HUES48 (cell line): ENCODE results near the gene TIMM10.

Experiments
- H3K27ac ChIP-seq: one replicate; pipeline ENCODE4 v1.7.0; 2013; ENCODE audit warnings: low read depth, low read length, inconsistent platforms
- H3K27me3 ChIP-seq: 2 replicates; pipeline ENCODE4 v1.6.1; 2013; ENCODE audit warnings: mild to moderate bottlenecking, low read length; ENCODE audit not compliant: control insufficient read depth, insufficient read depth
- H3K36me3 ChIP-seq: 2 replicates; pipeline ENCODE4 v1.6.1; 2013; ENCODE audit warnings: low read length; ENCODE audit not compliant: control insufficient read depth, insufficient read depth
- H3K4me1 ChIP-seq: 2 replicates; pipeline ENCODE4 v1.6.1; 2013; ENCODE audit warnings: mild to moderate bottlenecking, low read length; ENCODE audit not compliant: control insufficient read depth, insufficient read depth
- H3K4me3 ChIP-seq: 2 replicates; pipeline ENCODE4 v1.5.1; 2013; ENCODE audit warnings: mild to moderate bottlenecking, low read depth, low read length
- H3K9ac ChIP-seq: 2 replicates; pipeline ENCODE4 v1.6.1; 2013; ENCODE audit warnings: mild to moderate bottlenecking, low read depth, low read length, moderate library complexity
- H3K9me3 ChIP-seq: 2 replicates; pipeline ENCODE4 v1.6.1; 2013; ENCODE audit warnings: low read length; ENCODE audit not compliant: control insufficient read depth, insufficient read depth

TIMM10 gene, protein sequence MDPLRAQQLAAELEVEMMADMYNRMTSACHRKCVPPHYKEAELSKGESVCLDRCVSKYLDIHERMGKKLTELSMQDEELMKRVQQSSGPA

DNA sequence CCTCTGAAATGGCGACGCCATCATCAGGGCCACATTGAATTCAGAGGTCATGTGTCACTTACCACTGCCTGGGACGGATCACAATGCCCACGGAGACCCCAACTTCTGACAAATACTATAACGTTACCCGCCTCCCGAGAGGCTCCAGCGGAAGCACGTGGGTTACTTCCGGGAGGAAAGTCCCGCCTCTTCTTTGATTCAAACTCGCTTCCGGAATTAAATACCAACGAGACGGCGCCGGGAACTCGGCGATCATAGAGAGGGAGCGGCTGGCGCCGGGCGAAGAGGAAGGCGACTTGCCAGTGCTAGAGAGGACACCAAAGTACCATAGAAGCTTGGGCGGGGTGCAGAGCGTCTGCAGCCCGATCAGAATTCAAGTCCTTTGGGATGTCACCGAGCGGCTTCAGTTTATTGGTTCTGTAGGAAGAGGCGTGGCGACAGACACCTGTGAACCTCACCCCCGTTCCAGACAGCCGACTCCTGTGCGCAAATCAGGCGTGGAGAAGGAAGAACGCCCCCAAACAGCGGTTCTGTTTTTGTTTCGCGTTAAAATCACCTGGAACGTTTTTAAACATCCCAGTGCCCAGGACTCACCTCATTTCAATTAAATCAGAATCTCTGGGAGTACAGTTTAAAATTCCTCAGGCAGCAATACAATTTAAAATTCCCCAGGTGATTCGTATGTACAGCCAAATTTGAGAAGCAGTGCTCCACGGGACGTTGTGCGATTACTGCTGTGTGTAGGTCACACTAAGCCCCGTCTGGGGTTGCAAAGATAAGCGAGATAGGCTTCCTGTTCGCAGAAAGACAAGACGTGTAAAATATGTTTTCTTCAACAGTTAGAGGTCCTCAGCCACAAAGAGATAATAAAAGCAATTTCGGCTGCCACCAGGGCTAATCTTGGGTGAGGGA, at the start of gene TIMM10:
Gene TIMM10, minus strand, starts transcription at position 159 of the 912 bp plus-strand sequence. CDS start 565 bp downstream, outside the sequence.
- Histone ChIP-seq H3K9me3 (no peaks in the 10 kb centered on the region), H3K4me3 (peak within 1 kb of the TSS; percentile 96), H3K27me3 (no peaks in the 10 kb centered on the region), H3K4me1 (peaks cover 18% of the 10 kb centered on the region), H3K36me3 (peaks cover 18% of the 10 kb centered on the region), H3K27ac (peak within 1 kb of the TSS; percentile 74), H3K9ac (peak within 1 kb of the TSS; percentile 85)

DNA sequence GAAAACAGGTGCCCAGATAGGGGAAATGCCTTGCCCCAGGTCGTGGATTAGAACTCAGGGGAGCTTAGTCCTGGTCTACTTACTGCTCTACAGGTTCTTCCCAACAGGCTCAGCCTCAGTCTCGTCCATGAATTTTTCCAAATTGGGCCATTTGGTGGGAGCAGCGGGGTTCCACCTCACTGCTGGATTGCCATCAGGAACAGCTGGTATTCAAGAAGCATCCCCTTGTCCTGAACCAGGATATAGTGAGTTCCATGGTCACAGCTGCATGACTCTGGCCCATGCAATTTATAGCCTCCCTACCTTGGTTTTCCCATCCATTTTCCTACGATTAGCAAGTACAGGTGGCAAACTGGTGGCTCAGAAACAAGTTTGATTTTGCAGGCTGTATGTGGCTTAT, 43.5 kb upstream of the TIMM10 start:
- Histone ChIP-seq H3K9ac (no peak overlapping the region), H3K36me3 (no peaks in the 10 kb centered on the region), H3K4me3 (no peak overlapping the region), H3K27ac (no peak overlapping the region), H3K9me3 (no peaks in the 10 kb centered on the region), H3K4me1 (peaks cover 19% of the 10 kb centered on the region), H3K27me3 (no peaks in the 10 kb centered on the region)

DNA sequence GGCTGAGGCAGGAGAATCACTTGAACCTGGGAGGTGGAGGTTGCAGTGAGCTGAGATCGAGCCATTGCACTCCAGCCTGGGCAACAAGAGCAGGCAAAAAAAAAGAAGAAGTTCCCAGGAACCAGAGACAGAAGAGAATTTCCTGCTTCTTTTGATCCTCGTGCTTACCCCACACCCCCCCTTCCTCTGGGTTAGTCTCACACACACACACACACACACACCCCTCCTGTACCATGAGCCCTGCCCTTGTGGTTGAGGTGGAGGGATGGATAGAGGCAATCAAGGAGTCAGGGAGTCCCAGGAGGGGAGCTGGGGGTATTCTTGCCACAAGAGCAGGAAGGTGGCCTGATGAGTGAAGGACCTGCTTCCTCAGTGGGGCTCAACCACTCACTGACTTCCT, 41.1 kb upstream of the TIMM10 start:
- H3K9me3 ChIP-seq: no peaks in the 10 kb centered on the region
- no peak overlapping the region for H3K9ac ChIP-seq
- peaks cover 3% of the 10 kb centered on the region; the same call in 1 of the 2 replicates for H3K27me3 ChIP-seq
- H3K4me1 ChIP-seq: peaks cover 24% of the 10 kb centered on the region
- no peak overlapping the region for H3K27ac ChIP-seq
- H3K36me3 ChIP-seq: no peaks in the 10 kb centered on the region
- no peak overlapping the region for H3K4me3 ChIP-seq

DNA sequence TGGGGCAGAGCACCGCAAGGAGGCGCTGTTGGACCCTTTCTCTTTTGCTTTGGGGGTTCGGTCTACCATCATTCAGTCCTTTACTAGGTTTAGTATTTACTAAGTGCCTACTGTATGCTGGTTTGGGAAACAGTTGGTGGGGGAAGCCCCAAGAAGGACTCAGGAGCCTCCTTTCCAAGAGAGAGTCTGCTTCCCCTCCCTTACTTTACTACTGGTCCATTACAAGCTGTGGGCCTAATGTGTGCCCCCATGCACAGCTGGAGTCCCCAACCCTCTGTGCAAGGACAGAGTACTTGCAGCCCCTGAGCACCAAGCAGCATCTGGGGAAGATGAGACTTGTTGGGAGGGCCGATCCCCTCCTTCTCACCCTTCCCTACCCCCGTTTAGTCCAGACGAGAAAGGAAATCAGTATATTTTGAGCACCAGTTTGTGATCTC, 37.8 kb upstream of the TIMM10 start:
- peaks cover 19% of the 10 kb centered on the region for H3K4me1 ChIP-seq
- H3K27me3 ChIP-seq: peaks cover 3% of the 10 kb centered on the region; the same call in 1 of the 2 replicates
- no peaks in the 10 kb centered on the region for H3K36me3 ChIP-seq
- no peaks in the 10 kb centered on the region for H3K9me3 ChIP-seq
- H3K4me3 ChIP-seq: peak overlapping the region; percentile 82
- H3K9ac ChIP-seq: peak overlapping the region; percentile 85; the same call in 1 of the 2 replicates
- H3K27ac ChIP-seq: peak overlapping the region; percentile 82

DNA sequence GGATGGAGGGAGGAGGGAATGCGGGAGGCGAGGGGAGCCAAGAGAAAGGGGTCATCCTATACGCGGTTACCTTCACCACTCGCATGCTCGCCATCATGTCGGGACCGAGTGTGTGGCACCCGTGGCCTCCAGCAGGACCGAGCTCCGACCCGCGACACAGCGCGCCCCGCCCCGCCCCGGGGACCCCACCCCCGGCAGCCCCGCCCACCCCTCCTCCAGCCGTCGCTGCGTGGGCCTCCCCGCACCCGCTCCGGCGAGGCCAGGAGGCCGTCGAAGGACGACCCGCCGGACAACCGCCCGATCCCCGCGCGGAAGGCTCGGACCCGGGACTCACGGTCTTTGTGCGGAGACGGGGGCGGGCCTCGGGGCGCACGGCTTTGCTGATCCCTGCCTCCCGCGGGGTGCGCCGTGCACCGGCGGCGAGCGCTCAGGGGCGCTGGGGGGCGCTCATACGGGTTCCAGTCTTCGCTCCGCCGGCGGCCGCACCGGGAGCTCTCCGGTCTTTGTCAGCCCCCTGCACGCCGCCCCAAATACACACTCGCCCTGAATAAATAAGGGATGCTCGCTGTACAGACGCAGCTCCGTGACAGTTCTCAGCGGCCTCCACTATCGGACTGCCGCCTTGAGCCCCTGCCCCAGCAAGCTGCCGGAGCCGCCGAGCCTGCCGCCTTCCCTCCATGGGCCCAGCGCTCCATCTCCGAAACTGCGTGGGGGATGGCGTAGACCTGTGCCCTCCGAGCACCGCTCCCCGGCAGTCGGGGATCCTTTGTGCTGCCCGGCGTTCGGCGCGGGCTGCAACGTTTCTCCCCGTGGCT, 37.2 kb upstream of the TIMM10 start, which contains the start of gene UBE2L6:
Gene UBE2L6, minus strand, starts transcription at position 158 of the 815 bp plus-strand sequence. Its CDS starts 61 bp downstream, at position 97.
- Histone ChIP-seq H3K4me3 (peak within 1 kb of the TSS; percentile 82), H3K9ac (peak within 1 kb of the TSS; percentile 85), H3K4me1 (peaks cover 19% of the 10 kb centered on the region), H3K27ac (peak within 1 kb of the TSS; percentile 82), H3K27me3 (peaks cover 3% of the 10 kb centered on the region; the same call in 1 of the 2 replicates), H3K36me3 (no peaks in the 10 kb centered on the region), H3K9me3 (no peaks in the 10 kb centered on the region)

DNA sequence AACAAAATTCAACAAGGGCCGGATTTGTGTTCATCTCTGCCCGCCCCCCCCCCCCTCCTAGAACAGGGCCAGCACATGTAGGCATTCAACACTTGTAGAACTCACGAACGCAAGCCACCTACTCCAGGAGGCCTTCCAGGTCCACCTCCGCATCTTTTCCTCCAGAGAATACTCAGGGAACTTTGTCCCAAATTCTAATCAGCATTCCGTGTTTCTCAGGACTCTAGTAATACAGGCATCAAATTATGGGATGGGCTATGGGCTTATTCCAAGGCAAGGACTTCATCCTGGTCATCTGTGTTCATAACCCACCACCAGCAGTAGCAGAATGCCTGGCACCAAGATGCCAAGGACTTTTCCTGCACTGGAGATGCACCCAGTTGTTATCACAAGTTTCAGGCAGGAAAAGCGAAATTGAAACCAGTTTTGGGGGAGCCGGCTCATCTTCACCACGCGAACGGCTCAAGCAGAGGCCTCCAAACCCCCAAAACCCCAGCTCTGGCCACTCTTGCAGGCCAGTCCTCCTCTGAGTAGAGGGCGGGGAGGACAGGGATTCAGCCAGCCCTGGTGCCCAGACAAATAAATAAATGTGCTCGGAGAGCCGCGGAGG, 36.5 kb upstream of the TIMM10 start:
- H3K36me3 ChIP-seq: no peaks in the 10 kb centered on the region
- no peaks in the 10 kb centered on the region for H3K9me3 ChIP-seq
- peaks cover 19% of the 10 kb centered on the region for H3K4me1 ChIP-seq
- peak overlapping the region; percentile 46 for H3K9ac ChIP-seq
- no peak overlapping the region for H3K27ac ChIP-seq
- H3K4me3 ChIP-seq: peak overlapping the region; percentile 82
- peaks cover 3% of the 10 kb centered on the region; the same call in 1 of the 2 replicates for H3K27me3 ChIP-seq

DNA sequence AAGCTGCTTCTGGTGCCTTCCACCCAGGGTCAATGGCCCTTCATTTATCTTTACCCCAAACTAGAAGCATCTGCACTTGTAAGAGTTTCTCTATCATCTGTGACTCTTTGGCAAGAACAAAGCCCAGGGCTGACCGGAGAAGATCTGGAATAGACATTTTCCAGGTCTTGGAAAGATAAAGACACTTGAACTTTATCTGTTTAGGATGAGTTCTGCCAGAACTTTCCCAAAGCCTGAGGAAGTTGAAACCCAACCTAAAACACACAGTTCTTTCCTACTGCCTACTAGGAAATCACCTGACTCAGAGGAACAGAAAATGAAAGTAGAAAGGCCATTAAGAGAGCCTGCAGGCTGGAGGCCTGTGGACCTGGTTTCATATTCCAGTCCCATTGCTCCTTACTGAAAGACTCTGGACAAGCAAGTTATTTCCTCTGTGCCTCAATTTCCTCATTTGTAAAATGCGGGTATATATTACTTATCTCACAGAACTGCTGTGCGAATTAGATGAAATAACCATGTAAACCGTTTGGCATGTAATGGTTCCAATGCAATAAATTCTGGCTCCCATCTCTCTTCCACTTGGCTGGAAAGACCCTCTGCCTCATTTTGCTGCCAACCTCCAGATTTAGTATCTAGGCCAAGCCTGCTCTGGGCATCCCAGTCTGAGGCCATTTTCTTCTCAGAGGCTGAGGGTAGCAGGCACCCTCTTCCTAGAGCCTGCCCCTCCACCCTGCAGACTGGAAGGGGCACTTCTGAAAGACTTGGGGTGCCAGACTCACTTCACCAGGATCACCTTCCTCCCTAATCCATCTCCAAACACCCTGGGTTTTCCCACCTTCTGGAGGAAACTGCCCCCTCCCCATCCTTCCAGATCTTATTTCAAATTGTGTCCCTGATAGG, 35.7 kb upstream of the TIMM10 start:
- Histone ChIP-seq H3K36me3 (no peaks in the 10 kb centered on the region), H3K27me3 (peaks cover 3% of the 10 kb centered on the region; the same call in 1 of the 2 replicates), H3K4me1 (peaks cover 19% of the 10 kb centered on the region), H3K4me3 (peak overlapping the region; percentile 17; the same call in 1 of the 2 replicates), H3K27ac (no peak overlapping the region), H3K9me3 (no peaks in the 10 kb centered on the region), H3K9ac (no peak overlapping the region)

DNA sequence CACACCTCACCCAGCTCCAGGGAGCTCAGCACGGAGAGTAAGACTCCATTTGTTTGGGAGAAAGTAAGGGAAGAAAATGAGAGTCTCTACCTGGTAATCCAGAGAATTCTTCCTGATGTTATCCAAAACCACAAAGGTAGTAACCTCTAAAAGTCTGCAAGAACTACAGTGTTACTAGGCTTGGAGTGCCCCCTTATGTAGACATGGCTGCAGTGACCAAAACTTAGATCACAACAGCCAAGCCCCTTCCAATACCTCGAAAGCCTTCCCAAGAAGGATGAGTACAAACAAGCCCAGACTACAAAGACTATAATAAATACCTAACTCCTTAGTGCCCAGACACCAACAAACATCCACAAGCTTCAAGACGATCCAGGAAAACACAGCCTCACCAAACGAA, 32.0 kb upstream of the TIMM10 start:
- Histone ChIP-seq H3K4me3 (no peak overlapping the region), H3K27ac (no peak overlapping the region), H3K4me1 (peaks cover 8% of the 10 kb centered on the region; the same call in 1 of the 2 replicates), H3K36me3 (peaks cover 14% of the 10 kb centered on the region), H3K27me3 (peaks cover 3% of the 10 kb centered on the region; the same call in 1 of the 2 replicates), H3K9me3 (no peaks in the 10 kb centered on the region), H3K9ac (no peak overlapping the region)

DNA sequence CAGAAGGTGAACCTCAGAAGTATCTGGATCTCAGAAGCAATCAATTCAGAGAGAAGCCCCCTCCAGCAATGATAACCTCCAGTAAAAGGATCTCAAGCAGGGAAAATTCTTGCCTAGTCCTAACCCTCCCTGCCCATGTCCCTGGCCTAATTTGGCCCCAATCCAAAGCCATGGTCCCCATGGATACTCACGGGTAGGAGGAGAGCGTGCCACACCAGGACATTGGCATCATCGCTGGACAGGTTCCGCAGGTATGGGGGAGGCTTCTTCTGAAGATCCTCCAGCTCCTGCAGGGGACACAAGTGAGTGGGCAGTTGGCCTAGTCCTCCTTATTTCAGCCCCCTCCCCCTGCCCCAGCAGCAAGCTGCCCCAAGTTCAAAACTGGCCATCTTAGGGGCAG, 29.6 kb upstream of the TIMM10 start:
- peaks cover 17% of the 10 kb centered on the region for H3K36me3 ChIP-seq
- H3K9me3 ChIP-seq: no peaks in the 10 kb centered on the region
- H3K4me3 ChIP-seq: no peak overlapping the region
- no peak overlapping the region for H3K9ac ChIP-seq
- no peaks in the 10 kb centered on the region for H3K27me3 ChIP-seq
- no peaks in the 10 kb centered on the region for H3K4me1 ChIP-seq
- H3K27ac ChIP-seq: no peak overlapping the region
